ENCODE measurements around the gene MACROD2.

The MACROD2 gene

GRCh38 chr20:14778875-14779274, 783.6 kb downstream of the MACROD2 start:
- no peak overlapping the region for H3K27ac ChIP-seq (ENCODE audit: extremely low read depth, low read depth, low read length)
- H3K4me3 ChIP-seq (ENCODE audit: low read depth, low read length): no peak overlapping the region
- H3K4me1 ChIP-seq (ENCODE audit: control insufficient read depth, insufficient read depth, low read length): peaks cover 3% of the 10 kb centered on the region; the same call in 1 of the 2 replicates
- ChIA-PET CTCF (interaction anchor here (1.0 kb wide), 1 partner anchor 231 kb away, joined by 3 read pairs; no protein-coding TSS in a partner anchor), POLR2A (no interaction called here)
- TF ChIP-seq ZNF76 (tag by site-specific recombination; IDR thresholded peaks at IDR 0.05; ENCODE audit: borderline replicate concordance, low read depth) (no peak), PRDM1 (tag by site-specific recombination; IDR thresholded peaks at IDR 0.05) (no peak), ZNF670 (tag by site-specific recombination; IDR thresholded peaks at IDR 0.05; ENCODE audit: low read depth) (no peak), ZBTB7A (tag by site-specific recombination; IDR thresholded peaks at IDR 0.05; ENCODE audit: low read depth) (no peak), ZNF354C (tag by site-specific recombination; IDR thresholded peaks at IDR 0.05; ENCODE audit: borderline replicate concordance, low read depth) (no peak), ZNF785 (tag by site-specific recombination; IDR thresholded peaks at IDR 0.05) (no peak), ZNF645 (tag by site-specific recombination; IDR thresholded peaks at IDR 0.05) (no peak), KLF16 (tag by site-specific recombination; IDR thresholded peaks at IDR 0.05) (no peak)
- H3K36me3 ChIP-seq (ENCODE audit: control insufficient read depth in 2 of 2, insufficient read depth in 1 of 2, low read length in 2 of 2): no peaks in the 10 kb centered on the region
- no peaks in the 10 kb centered on the region for H3K9me3 ChIP-seq (ENCODE audit: control insufficient read depth, insufficient read depth, low read depth, low read length)

- no peaks in the 10 kb centered on the region for H3K36me3 ChIP-seq (ENCODE audit: control insufficient read depth in 2 of 2, insufficient read depth in 1 of 2, low read length in 2 of 2)
- CTCF ChIA-PET: no interaction called here
- no peak overlapping the region for H3K4me3 ChIP-seq (ENCODE audit: low read depth, low read length)
- TF ChIP-seq IKZF3 (tag by site-specific recombination; IDR thresholded peaks at IDR 0.05): no peak
- TF ChIP-seq ZNF202 (tag by site-specific recombination; IDR thresholded peaks at IDR 0.05; ENCODE audit: borderline replicate concordance): no peak
- TF ChIP-seq ZNF416 (tag by site-specific recombination; IDR thresholded peaks at IDR 0.05): no peak
- no peak for TF ChIP-seq ZNF660 (tag by site-specific recombination; IDR thresholded peaks at IDR 0.05)
- TF ChIP-seq ZNF76 (tag by site-specific recombination; IDR thresholded peaks at IDR 0.05; ENCODE audit: borderline replicate concordance, low read depth): no peak
- no peak for TF ChIP-seq ZNF529 (tag by site-specific recombination; IDR thresholded peaks at IDR 0.05; ENCODE audit: insufficient replicate concordance)
- no peak for TF ChIP-seq ZNF518A (tag by site-specific recombination; conservative IDR thresholded peaks at IDR 0.05; ENCODE audit: low read depth)
- no peak for TF ChIP-seq ZNF311 (tag by site-specific recombination; IDR thresholded peaks at IDR 0.05; ENCODE audit: borderline replicate concordance)
- no peak for TF ChIP-seq ZNF23 (tag by site-specific recombination; IDR thresholded peaks at IDR 0.05; ENCODE audit: borderline replicate concordance)
- TF ChIP-seq ZNF843 (tag by site-specific recombination; IDR thresholded peaks at IDR 0.05): no peak
- no peak for TF ChIP-seq ZNF558 (tag by site-specific recombination; IDR thresholded peaks at IDR 0.05)
- no peak for TF ChIP-seq ZXDB (tag by site-specific recombination; IDR thresholded peaks at IDR 0.05)
- TF ChIP-seq ZNF394 (tag by site-specific recombination; IDR thresholded peaks at IDR 0.05; ENCODE audit: borderline replicate concordance): no peak
- no peak for TF ChIP-seq ZNF2 (tag by site-specific recombination; IDR thresholded peaks at IDR 0.05)
- no peak for TF ChIP-seq ZNF488 (tag by site-specific recombination; IDR thresholded peaks at IDR 0.05)
- H3K27ac ChIP-seq (ENCODE audit: extremely low read depth, low read depth, low read length): no peak overlapping the region
- H3K4me1 ChIP-seq (ENCODE audit: control insufficient read depth, insufficient read depth, low read length): peaks cover under 1% of the 10 kb centered on the region; the same call in 1 of the 2 replicates
- H3K9me3 ChIP-seq (ENCODE audit: control insufficient read depth, insufficient read depth, low read depth, low read length): no peaks in the 10 kb centered on the region
- POLR2A ChIA-PET: no interaction called here
These were observed 785.2 kb downstream of the MACROD2 start for GRCh38 chr20:14780508-14780907.
